ENCODE measurements around the gene TNKS1BP1. TPM values are rescaled to one million over a fixed set of nuclear protein-coding genes. Genes with fewer than 3 reads are reported as not detected.

TNKS1BP1 gene
- total RNA-seq, 4 donors from 2014 or later: 93.9 to 215 (median 124) TPM

DNA sequence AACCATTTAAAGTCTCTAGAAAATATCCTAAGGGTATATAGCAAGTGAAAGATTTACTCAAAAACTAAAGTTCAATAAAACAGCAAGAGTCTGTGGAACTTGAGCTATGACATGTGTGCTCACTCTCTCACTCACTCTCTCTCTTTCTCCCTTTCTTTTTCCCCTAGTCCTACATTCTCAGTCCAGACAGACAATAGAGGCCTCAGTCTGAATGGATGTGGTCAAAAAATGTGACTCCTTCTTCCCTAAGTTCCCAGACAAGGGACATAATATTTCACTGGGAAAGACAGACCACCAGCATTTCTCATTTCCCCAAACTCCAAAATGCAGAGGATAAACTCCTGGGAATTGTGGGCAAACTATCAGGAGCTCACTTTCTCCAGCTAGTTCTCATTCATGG, 70.1 kb downstream of the TNKS1BP1 start:
- H3K27ac ChIP-seq (replicated peaks in 1 of 4): no peak overlapping the region
- peaks cover 4 to 13% (median 5%) of the 10 kb centered on the region in 4 donors for H3K4me1 ChIP-seq
- H3K9me3 ChIP-seq: peaks cover 0 to 14% (median 5%) of the 10 kb centered on the region in 4 donors
- H3K4me3 ChIP-seq: no peak overlapping the region
- TF ChIP-seq POLR2A (IDR thresholded peaks at IDR 0.05; ENCODE audit: low read depth) (no peak), EP300 (IDR thresholded peaks at IDR 0.05) (no peak), POLR2AphosphoS5 (IDR thresholded peaks at IDR 0.05) (no peak)
- TF ChIP-seq, protein P1, sequence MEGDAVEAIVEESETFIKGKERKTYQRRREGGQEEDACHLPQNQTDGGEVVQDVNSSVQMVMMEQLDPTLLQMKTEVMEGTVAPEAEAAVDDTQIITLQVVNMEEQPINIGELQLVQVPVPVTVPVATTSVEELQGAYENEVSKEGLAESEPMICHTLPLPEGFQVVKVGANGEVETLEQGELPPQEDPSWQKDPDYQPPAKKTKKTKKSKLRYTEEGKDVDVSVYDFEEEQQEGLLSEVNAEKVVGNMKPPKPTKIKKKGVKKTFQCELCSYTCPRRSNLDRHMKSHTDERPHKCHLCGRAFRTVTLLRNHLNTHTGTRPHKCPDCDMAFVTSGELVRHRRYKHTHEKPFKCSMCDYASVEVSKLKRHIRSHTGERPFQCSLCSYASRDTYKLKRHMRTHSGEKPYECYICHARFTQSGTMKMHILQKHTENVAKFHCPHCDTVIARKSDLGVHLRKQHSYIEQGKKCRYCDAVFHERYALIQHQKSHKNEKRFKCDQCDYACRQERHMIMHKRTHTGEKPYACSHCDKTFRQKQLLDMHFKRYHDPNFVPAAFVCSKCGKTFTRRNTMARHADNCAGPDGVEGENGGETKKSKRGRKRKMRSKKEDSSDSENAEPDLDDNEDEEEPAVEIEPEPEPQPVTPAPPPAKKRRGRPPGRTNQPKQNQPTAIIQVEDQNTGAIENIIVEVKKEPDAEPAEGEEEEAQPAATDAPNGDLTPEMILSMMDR (IDR thresholded peaks at IDR 0.05): no peak
- intact Hi-C loops (cut with DNase I): no loop called here
- no peaks in the 10 kb centered on the region for H3K36me3 ChIP-seq
- no peaks in the 10 kb centered on the region for H3K27me3 ChIP-seq
- no peak for DNase-seq (ENCODE audit: extremely low spot score)

DNA sequence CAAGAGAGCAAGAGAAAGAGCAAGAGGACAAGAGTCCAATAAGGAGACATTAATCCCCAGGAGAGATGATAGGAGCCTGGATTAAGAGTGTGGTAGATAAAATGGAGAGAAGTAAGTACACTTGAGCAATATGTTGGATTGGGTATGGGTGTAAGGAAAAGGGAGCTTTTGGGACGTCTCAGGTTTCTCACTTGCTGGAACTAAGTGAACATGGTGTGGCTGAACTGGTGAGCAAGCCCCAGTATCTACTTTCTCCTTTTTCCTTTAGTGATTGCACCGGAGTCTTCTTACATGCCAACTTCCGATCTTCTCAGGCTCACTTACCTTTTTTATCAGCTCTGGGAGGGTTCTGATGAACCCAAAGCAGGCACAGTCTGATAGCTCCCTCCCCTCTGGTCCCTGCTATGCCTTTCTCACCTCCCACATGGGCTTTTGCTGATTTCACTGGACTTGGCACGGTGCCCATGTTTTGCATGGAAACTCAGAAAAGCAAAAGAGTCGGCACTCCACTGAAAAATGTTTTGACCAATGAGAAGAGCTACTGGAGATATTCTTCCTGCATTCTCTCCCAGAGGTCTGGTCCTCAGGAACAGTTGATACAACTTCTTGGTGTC, 73.2 kb downstream of the TNKS1BP1 start:
- Histone ChIP-seq H3K27ac (replicated peaks in 1 of 4) (no peak overlapping the region), H3K36me3 (no peaks in the 10 kb centered on the region), H3K4me1 (peaks cover 10 to 21% (median 12%) of the 10 kb centered on the region in 4 donors), H3K9me3 (peaks cover 0 to 3% (median 2%) of the 10 kb centered on the region in 4 donors), H3K27me3 (no peaks in the 10 kb centered on the region), H3K4me3 (no peak overlapping the region)
- intact Hi-C loops (cut with DNase I): no loop called here
- WGBS: 43% methylated on average over 5 of the region's 5 CpGs
- TF ChIP-seq POLR2A (IDR thresholded peaks at IDR 0.05; ENCODE audit: low read depth) (no peak), POLR2AphosphoS5 (IDR thresholded peaks at IDR 0.05) (no peak), EP300 (IDR thresholded peaks at IDR 0.05) (no peak)
- TF ChIP-seq, protein P1 (IDR thresholded peaks at IDR 0.05): no peak
- no peak for DNase-seq (ENCODE audit: extremely low spot score)

DNA sequence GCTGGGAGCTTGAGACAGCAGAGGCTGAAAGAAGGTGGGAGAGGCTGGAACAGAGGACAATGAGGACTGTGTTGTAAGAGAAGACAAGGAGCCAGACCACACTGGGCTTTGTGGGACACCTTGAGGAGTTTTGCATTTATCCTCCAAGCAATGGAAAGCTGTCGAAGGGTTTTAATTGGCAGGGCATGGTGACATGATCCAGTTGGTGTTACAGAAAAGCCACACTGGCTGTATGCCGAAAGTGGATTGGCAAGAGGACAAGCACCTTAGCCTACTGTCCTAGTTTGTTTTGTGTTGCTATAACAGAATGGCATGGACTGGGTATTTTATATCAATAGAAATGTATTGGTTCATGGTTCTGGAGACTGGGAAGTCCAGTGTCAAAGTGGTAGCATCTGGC, 73.7 kb downstream of the TNKS1BP1 start:
- WGBS: 88% methylated on average over 2 of the region's 2 CpGs
- Histone ChIP-seq H3K9me3 (no peaks in the 10 kb centered on the region), H3K4me3 (no peak overlapping the region), H3K36me3 (no peaks in the 10 kb centered on the region), H3K27ac (replicated peaks in 1 of 4) (no peak overlapping the region), H3K27me3 (no peaks in the 10 kb centered on the region), H3K4me1 (peaks cover 10 to 21% (median 12%) of the 10 kb centered on the region in 4 donors)
- no peak for DNase-seq (ENCODE audit: extremely low spot score)
- no peak for TF ChIP-seq POLR2AphosphoS5 (IDR thresholded peaks at IDR 0.05)
- TF ChIP-seq, protein P1 (IDR thresholded peaks at IDR 0.05): no peak
- TF ChIP-seq POLR2A (IDR thresholded peaks at IDR 0.05; ENCODE audit: low read depth): no peak
- TF ChIP-seq EP300 (IDR thresholded peaks at IDR 0.05): no peak
- intact Hi-C loops (cut with DNase I): no loop called here

Other genes starting within 250 kb of the TNKS1BP1 start
- under 1 TPM; under 0.01 to 0.39 (median 0.19) TPM for gene LRRC55, start 143.0 kb downstream of the TNKS1BP1 start, total RNA-seq
- gene APLNR, start 87.7 kb downstream of the TNKS1BP1 start, total RNA-seq: 1 to 10 TPM; 1.7 to 6.3 (median 3.8) TPM
- gene SSRP1, start 10.9 kb upstream of the TNKS1BP1 start, total RNA-seq: 100 to 1,000 TPM in 1 of 4 donors, 10 to 100 TPM in 3; 74.6 to 101 (median 88.1) TPM
- gene P2RX3, start 13.4 kb upstream of the TNKS1BP1 start, total RNA-seq: not detected
- gene PRG3, start 56.2 kb upstream of the TNKS1BP1 start, total RNA-seq: not detected
- under 1 TPM in 1 of 4 donors, not detected in 3; 0.33 TPM for gene PRG2, start 65.7 kb upstream of the TNKS1BP1 start, total RNA-seq
- 10 to 100 TPM; 26.6 to 90.4 (median 77.0) TPM for gene SLC43A3, start 102.2 kb upstream of the TNKS1BP1 start, total RNA-seq
- gene RTN4RL2, start 135.6 kb upstream of the TNKS1BP1 start, total RNA-seq: 1 to 10 TPM in 1 of 4 donors, under 1 TPM in 2, not detected in 1; 0.33 to 1.1 (median 0.91) TPM
- 10 to 100 TPM; 17.7 to 33.2 (median 23.5) TPM for gene SLC43A1, start 190.8 kb upstream of the TNKS1BP1 start, total RNA-seq
- gene TIMM10, start 205.8 kb upstream of the TNKS1BP1 start, total RNA-seq: 10 to 100 TPM; 41.9 to 49.1 (median 43.1) TPM
- gene SMTNL1, start 212.6 kb upstream of the TNKS1BP1 start, total RNA-seq: not detected
- 10 to 100 TPM; 15.8 to 40.3 (median 32.8) TPM for gene UBE2L6, start 242.7 kb upstream of the TNKS1BP1 start, total RNA-seq